OCI-LY7 (cell line): Measurements from ENCODE around the gene ZNF684. TPM values are rescaled to one million over a fixed set of nuclear protein-coding genes. Genes with fewer than 3 reads are reported as not detected.
"Not testable (repeated sequence)": the region's sequence is repeated elsewhere in the genome, so short reads cannot be mapped to it uniquely, and the experiment has no call there.

Source experiments
- BruUV-seq: library from RNA; stranded (reverse); fragments of 400-500 nt; replicated peaks from 2 replicates; lab custom pipeline; 2021; lab: Mats Ljungman, UMichigan
- CTCF ChIA-PET: fragments of 300-600 bp; sonication (Branson Sonifier 250); formaldehyde crosslinking; loops from one replicate; lab custom pipeline; 2022; ENCODE audit warnings: antibody characterized with exemption; ENCODE audit not compliant: unreplicated experiment; lab: Charles Lee
- POLR2A ChIA-PET: fragments of 300-600 bp; sonication (Branson Sonifier 250); formaldehyde crosslinking; loops from one replicate; lab custom pipeline; 2022; ENCODE audit warnings: antibody characterized with exemption; lab: Charles Lee
- DNase-seq: peaks from one replicate; pipeline ENCODE4 v3.0.0-alpha.2; 2015; ENCODE audit warnings: low spot score
- H2AFZ ChIP-seq: fragments of 200-600 bp; sonication (generic), shearing (Covaris generic); 2 replicates; pipeline ENCODE4 v1.6.1; 2014; ENCODE audit warnings: mild to moderate bottlenecking, antibody characterized with exemption, low read length, moderate library complexity
- H3K27ac ChIP-seq: fragments of 200-600 bp; sonication (generic); 2 replicates; pipeline ENCODE4 v1.5.1; 2014; ENCODE audit warnings: mixed run types, low read depth, mild to moderate bottlenecking, moderate library complexity, low read length, inconsistent platforms; ENCODE audit not compliant: poor library complexity, severe bottlenecking
- H3K36me3 ChIP-seq: fragments of 200-600 bp; sonication (generic); 2 replicates; pipeline ENCODE4 v1.6.1; 2014; ENCODE audit warnings: mild to moderate bottlenecking, antibody characterized with exemption, low read length, moderate library complexity, mixed read lengths; ENCODE audit not compliant: insufficient read depth
- H3K4me1 ChIP-seq: fragments of 200-600 bp; sonication (generic); 2 replicates; pipeline ENCODE4 v1.5.1; 2014; ENCODE audit warnings: mild to moderate bottlenecking, low read length; ENCODE audit not compliant: insufficient read depth, poor library complexity, severe bottlenecking
- H3K4me2 ChIP-seq: fragments of 200-600 bp; sonication (generic); 2 replicates; pipeline ENCODE4 v1.6.1; 2014; ENCODE audit warnings: mild to moderate bottlenecking, low read length
- H3K4me3 ChIP-seq: fragments of 200-600 bp; sonication (generic); 2 replicates; pipeline ENCODE4 v1.5.1; 2014; ENCODE audit warnings: mild to moderate bottlenecking, low read depth, low read length; ENCODE audit not compliant: poor library complexity, severe bottlenecking
- H3K79me2 ChIP-seq: fragments of 200-600 bp; sonication (generic); 2 replicates; pipeline ENCODE4 v1.6.1; 2016; ENCODE audit warnings: low read depth, mild to moderate bottlenecking, low read length, moderate library complexity, mixed read lengths; ENCODE audit not compliant: insufficient read depth
- H3K9me2 ChIP-seq: fragments of 200-600 bp; sonication (generic); 2 replicates; pipeline ENCODE4 v1.6.1; 2016; ENCODE audit warnings: mild to moderate bottlenecking, low read length, mixed read lengths; ENCODE audit not compliant: insufficient read depth
- H3K9me3 ChIP-seq: fragments of 200-600 bp; sonication (generic); 2 replicates; pipeline ENCODE4 v1.6.1; 2014; ENCODE audit warnings: mild to moderate bottlenecking, mixed run types, low read length, mixed read lengths
- H4K20me1 ChIP-seq: fragments of 200-600 bp; sonication (generic); 2 replicates; pipeline ENCODE4 v1.6.1; 2014; ENCODE audit warnings: mild to moderate bottlenecking, antibody characterized with exemption, low read length, moderate library complexity, mixed read lengths; ENCODE audit not compliant: insufficient read depth
- CTCF ChIP-seq: fragments of 200-600 bp; sonication (generic); conservative IDR thresholded peaks from 2 replicates; pipeline ENCODE4 v1.5.1; 2014; ENCODE audit warnings: mild to moderate bottlenecking, antibody characterized with exemption, low read length, moderate library complexity, mixed read lengths
- EZH2phosphoT487 ChIP-seq: fragments of 200-600 bp; sonication (generic); IDR thresholded peaks from 2 replicates; pipeline ENCODE4 v1.6.1; 2018; ENCODE audit warnings: low read depth, borderline replicate concordance, mild to moderate bottlenecking, mixed run types, antibody characterized with exemption, low read length, moderate library complexity, mixed read lengths
- intact Hi-C: fragments of 100-400 bp; cut with micrococcal nuclease; formaldehyde crosslinking; loops from one replicate; pipeline ENCODE4 v1.10.0; 2022; ENCODE audit not compliant: unreplicated experiment
- total RNA-seq, 2 experiments: library from RNA; depleted of rRNA in 1 of 2; stranded (reverse); fragments of >200 nt in 1 of 2; shearing (Covaris generic) in 1 of 2; gene quantifications; 2 replicates each; pipeline ENCODE4 v1.2.3, GENCODE V29; 2014 to 2022

The ZNF684 gene
- total RNA-seq, 2 experiments from 2014 or later: 5.4 to 8.8 TPM

GRCh38 chr1:40567825-40568224 is 36.4 kb downstream of the ZNF684 start:
- Histone ChIP-seq H4K20me1 (no peaks in the 10 kb centered on the region), H3K9me3 (no peaks in the 10 kb centered on the region), H3K36me3 (no peaks in the 10 kb centered on the region), H3K4me2 (no peak overlapping the region), H2AFZ (no peak overlapping the region), H3K79me2 (no peaks in the 10 kb centered on the region), H3K9me2 (no peaks in the 10 kb centered on the region), H3K4me1 (no peaks in the 10 kb centered on the region), H3K4me3 (no peak overlapping the region), H3K27ac (no peak overlapping the region)
- DNase-seq: no peak
- BruUV-seq: no TSS peak
- intact Hi-C loops: no loop called here
- POLR2A ChIA-PET: no interaction called here
- CTCF ChIA-PET: no interaction called here
- TF ChIP-seq CTCF (no peak), EZH2phosphoT487 (no peak)

GRCh38 chr1:40574805-40575204 is 43.4 kb downstream of the ZNF684 start:
- not testable (repeated sequence) for H3K4me2 ChIP-seq, H2AFZ ChIP-seq, BruUV-seq

GRCh38 chr1:40575336-40575735 is 43.9 kb downstream of the ZNF684 start:
- ChIA-PET POLR2A (no interaction called here), CTCF (no interaction called here)
- Histone ChIP-seq H3K79me2 (no peaks in the 10 kb centered on the region), H3K36me3 (no peaks in the 10 kb centered on the region), H3K4me1 (no peaks in the 10 kb centered on the region), H3K9me3 (peaks cover 4% of the 10 kb centered on the region; the same call in 1 of the 2 replicates), H2AFZ (no peak overlapping the region), H3K4me2 (no peak overlapping the region), H4K20me1 (no peaks in the 10 kb centered on the region), H3K4me3 (no peak overlapping the region), H3K27ac (no peak overlapping the region), H3K9me2 (no peaks in the 10 kb centered on the region)
- TF ChIP-seq EZH2phosphoT487: no peak
- TF ChIP-seq CTCF: no peak
- intact Hi-C loops: no loop called here
- DNase-seq: no peak
- BruUV-seq: no TSS peak

More at GRCh38 chr1:40574805-40575204, 43.4 kb downstream of the ZNF684 start:
- H3K4me3 ChIP-seq, H3K36me3 ChIP-seq, CTCF ChIA-PET, H3K79me2 ChIP-seq, H4K20me1 ChIP-seq, H3K9me2 ChIP-seq, H3K27ac ChIP-seq, H3K9me3 ChIP-seq, intact Hi-C loops, POLR2A ChIA-PET, DNase-seq, H3K4me1 ChIP-seq: not testable (repeated sequence)
